Measurements from ENCODE around the gene OR2C3. TPM values are rescaled to one million over a fixed set of nuclear protein-coding genes. Genes with fewer than 3 reads are reported as not detected.

The OR2C3 gene
- total and polyA plus RNA-seq, 8 donors = 0.02 TPM; not detected in 7

GRCh38 chr1:247562198-247562597 is 26.0 kb upstream of the OR2C3 start:
- FAIRE-seq (no peak), ATAC-seq (no peak), DNase-seq (no peak)
- no peak overlapping the region for H3K4me3 ChIP-seq
- no peaks in the 10 kb centered on the region for H3K27me3 ChIP-seq
- H3K4me1 ChIP-seq = no peaks in the 10 kb centered on the region
- no peak overlapping the region for H3K27ac ChIP-seq
- no peaks in the 10 kb centered on the region for H3K9me3 ChIP-seq
- intact Hi-C loops (cut with DNase I) = no loop called here
- no peak for TF ChIP-seq CTCF (IDR thresholded peaks at IDR 0.05)
- 50 to 51% methylated on average over 9 of the region's 9 CpGs for WGBS, 2 donors
- no peaks in the 10 kb centered on the region for H3K36me3 ChIP-seq

GRCh38 chr1:247561711-247562110 is 25.5 kb upstream of the OR2C3 start:
- intact Hi-C loops (cut with DNase I) = no loop called here
- WGBS, 2 donors = 47 to 57% methylated on average over 10 of the region's 10 CpGs
- no peak overlapping the region for H3K27ac ChIP-seq

GRCh38 chr1:247557926-247558674 is 21.9 kb upstream of the OR2C3 start:
- no peak for FAIRE-seq
- intact Hi-C loops (cut with DNase I) = no loop called here
- H3K27ac ChIP-seq = no peak overlapping the region
- 50 to 72% methylated on average over 2 of the region's 2 CpGs for WGBS, 2 donors
- no peaks in the 10 kb centered on the region for H3K27me3 ChIP-seq
- no peak overlapping the region for H3K4me3 ChIP-seq
- no peaks in the 10 kb centered on the region for H3K36me3 ChIP-seq
- DNase-seq = no peak
- no peak for TF ChIP-seq CTCF (IDR thresholded peaks at IDR 0.05)
- ATAC-seq = no peak
- H3K9me3 ChIP-seq = no peaks in the 10 kb centered on the region
- no peaks in the 10 kb centered on the region for H3K4me1 ChIP-seq

More at GRCh38 chr1:247561711-247562110, 25.5 kb upstream of the OR2C3 start:
- no peak for TF ChIP-seq CTCF (IDR thresholded peaks at IDR 0.05)
- Histone ChIP-seq H3K27me3 (no peaks in the 10 kb centered on the region), H3K4me3 (no peak overlapping the region), H3K4me1 (no peaks in the 10 kb centered on the region), H3K9me3 (no peaks in the 10 kb centered on the region), H3K36me3 (no peaks in the 10 kb centered on the region)
- no peak for ATAC-seq
- DNase-seq = no peak
- FAIRE-seq = no peak

- TF ChIP-seq CTCF (IDR thresholded peaks at IDR 0.05) = no peak
- Histone ChIP-seq H3K4me1 (no peaks in the 10 kb centered on the region), H3K36me3 (no peaks in the 10 kb centered on the region), H3K27me3 (no peaks in the 10 kb centered on the region), H3K4me3 (no peak overlapping the region), H3K9me3 (no peaks in the 10 kb centered on the region), H3K27ac (no peak overlapping the region)
- intact Hi-C loops (cut with DNase I) = no loop called here
- 45 to 58% methylated on average over 2 of the region's 2 CpGs for WGBS, 2 donors
- ATAC-seq (no peak), FAIRE-seq (no peak), DNase-seq (no peak)
These were observed 16.0 kb upstream of the OR2C3 start for GRCh38 chr1:247552231-247552630.

GRCh38 chr1:247551721-247552120 is 15.5 kb upstream of the OR2C3 start:
- no peak for TF ChIP-seq CTCF (IDR thresholded peaks at IDR 0.05)
- no peak overlapping the region for H3K4me3 ChIP-seq
- 35 to 44% methylated on average over 1 of the region's 1 CpG for WGBS, 2 donors
- FAIRE-seq = no peak
- no peaks in the 10 kb centered on the region for H3K4me1 ChIP-seq
- H3K27me3 ChIP-seq = no peaks in the 10 kb centered on the region
- no peaks in the 10 kb centered on the region for H3K9me3 ChIP-seq
- no peaks in the 10 kb centered on the region for H3K36me3 ChIP-seq
- H3K27ac ChIP-seq = no peak overlapping the region
- no peak for DNase-seq
- intact Hi-C loops (cut with DNase I) = no loop called here
- ATAC-seq = no peak

Measured in pancreas (tissue), 10 donors.